Kasumi-1 (cell line): Measurements from ENCODE around the gene PIGL.
"Not testable (repeated sequence)": the region's sequence is repeated elsewhere in the genome, so short reads cannot be mapped to it uniquely, and the experiment has no call there.

Experiments
- DNase-seq, 2 experiments: peaks; one replicate each; lab custom pipeline; 2025; lab: John Stamatoyannopoulos, UW

Gene PIGL

DNA sequence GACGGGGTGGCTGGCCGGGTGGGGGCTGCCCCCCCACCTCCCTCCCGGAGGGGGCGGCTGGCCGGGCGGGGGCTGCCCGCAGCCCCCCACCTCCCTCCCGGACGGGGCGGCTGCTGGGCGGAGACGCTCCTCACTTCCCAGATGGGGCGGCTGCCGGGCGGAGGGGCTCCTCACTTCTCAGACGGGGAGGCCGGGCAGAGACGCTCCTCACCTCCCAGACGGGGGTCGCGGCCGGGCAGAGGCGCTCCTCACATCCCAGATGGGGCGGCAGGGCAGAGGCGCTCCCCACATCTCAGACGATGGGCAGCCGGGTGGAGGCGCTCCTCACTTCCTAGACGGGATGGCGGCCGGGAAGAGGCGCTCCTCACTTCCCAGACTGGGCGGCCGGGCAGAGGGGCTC lies 95.1 kb downstream of the PIGL start:
- not testable (repeated sequence) for DNase-seq

DNA sequence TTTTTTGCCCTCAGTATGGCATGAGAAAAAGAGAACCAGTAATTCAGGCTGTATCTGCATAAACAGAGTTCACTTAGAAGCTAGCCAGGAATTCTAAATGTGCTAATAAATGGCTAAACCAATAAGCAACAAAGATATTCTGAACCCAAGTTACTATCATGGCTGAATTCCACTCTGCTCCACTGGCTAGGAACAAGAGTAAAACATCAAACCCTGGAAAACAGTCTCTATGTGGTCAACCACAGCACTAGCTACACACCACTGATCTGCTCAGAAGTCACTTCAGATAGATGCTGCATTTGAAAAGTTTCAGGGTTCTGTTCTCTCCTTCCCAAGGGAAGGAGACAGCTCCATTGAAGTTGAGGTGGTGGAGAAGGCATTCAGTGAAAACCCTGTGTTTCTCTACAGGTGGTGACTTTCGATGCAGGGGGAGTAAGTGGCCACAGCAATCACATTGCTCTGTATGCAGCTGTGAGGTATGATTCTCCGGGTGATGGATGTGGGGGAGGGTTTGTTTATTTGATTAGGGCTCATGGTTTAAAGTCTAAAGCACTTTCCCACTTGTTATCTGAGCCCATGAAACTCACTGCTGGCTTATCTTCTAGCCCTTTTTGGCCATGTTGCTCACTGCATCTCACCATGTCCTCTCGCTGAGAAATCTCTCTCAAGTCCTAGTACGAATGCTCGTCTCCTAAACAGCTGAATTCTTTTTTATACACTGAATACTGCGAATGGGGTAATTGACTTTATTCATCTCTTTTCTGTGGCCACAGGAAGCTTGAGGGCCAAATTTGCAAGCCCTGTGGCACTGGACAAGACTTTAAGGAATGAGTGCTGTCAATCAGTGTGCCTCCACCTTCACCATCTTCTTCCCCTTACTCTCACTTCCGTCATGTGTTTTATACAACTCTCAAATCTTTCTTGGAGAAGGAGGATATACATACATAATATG lies 96.4 kb downstream of the PIGL start:
- DNase-seq: no peak

DNA sequence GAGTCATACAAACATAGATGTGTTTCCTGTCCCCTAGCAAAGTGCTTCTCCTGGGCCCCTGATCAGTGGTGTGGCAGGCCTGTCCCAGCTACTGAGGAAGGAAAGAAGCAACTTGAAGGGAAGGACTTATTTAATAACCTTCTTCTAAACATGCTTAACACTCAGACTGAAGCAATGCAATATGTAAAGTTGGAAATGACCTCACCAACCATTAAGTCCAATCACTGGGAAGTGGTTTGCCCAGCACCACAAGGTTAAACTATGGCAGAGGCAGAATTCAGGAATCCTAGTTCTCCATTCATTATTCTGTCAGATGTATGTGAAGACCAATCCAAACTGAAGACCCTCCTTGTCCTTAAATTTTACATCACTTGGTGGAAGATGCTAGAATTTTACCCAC lies 97.2 kb downstream of the PIGL start:
- DNase-seq: no peak

DNA sequence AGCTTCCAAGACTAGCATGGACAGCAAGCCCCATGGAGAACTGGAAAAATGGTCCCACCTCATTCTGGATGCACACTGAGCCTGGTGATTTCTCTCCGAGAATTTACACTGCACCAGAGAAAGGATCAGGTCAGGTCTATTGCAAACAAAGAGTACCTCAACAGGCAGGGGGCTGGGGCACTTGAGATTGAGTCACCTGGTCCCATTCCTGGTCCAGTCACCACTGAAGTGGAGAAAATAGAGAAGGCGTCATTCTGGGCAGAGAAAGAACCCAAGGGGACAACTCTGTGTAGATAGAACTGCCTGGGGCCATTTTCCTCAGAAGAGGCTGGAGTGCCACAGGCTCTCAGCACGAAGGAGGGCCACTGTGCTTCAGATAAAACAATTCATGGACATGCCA lies 97.8 kb downstream of the PIGL start:
- no peak for DNase-seq

DNA sequence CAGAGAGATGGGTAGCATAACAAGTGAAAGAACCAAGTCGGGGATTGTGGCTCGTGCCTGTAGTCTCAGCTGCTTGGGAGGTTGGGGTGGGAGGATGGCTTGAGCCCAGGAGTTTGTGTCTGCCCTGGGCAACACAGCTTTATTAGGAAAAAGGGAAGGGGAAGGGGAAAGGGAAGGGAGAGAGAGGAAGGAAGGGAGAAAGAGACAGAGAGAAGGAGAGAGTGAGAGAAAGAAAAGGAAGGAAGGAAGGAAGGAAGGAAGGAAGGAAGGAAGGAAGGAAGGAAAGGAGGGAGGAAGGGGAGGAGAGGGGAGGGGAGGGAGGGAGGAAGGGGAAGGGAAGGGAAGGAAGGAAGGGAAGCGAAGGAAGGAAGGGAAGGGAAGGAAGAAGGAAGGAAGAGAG lies 103.0 kb downstream of the PIGL start:
- DNase-seq: no peak

- no peak for DNase-seq
Observed at GRCh38 chr17:16322636-16323035, 105.6 kb downstream of the PIGL start.

DNA sequence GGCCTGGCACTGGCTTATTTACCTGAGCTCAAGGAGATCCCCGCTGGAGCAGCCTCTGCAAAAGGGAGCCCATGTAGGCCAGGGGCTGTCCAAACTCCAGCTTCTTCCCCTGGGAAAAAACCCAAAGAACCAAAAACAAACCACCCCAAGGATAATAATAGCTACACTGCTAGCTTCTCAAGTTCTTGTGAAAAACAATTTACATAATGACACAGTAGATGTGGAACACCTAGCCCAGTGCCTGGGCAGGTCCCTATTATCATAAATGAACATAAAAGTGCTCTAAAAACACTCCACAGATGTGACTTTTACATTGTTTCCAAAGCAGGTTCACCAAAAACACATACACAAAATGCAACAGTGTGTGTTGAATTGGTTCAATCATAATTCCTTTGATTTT lies 109.0 kb downstream of the PIGL start:
- DNase-seq: no peak

DNA sequence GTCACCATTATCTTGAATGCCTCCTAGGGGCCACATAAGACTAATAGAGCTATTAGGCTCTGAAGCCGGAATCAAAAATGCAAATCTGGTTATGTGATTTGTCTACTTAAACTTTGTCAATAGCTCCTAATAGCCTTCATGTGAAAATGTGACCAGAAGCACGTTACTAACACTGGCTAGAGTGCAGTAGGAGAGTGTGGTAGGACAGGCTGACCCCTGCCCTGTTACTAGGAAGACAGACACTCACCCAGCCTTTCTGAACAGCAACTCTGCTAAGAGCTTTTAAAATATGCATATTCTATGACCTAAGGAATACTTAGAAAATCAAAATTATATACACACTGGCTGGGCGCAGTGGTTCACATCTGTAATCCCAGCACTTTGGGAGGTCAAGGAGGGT lies 110.0 kb downstream of the PIGL start:
- DNase-seq: no peak

GRCh38 chr17:16328997-16329396 lies 112.0 kb downstream of the PIGL start:
- DNase-seq: no peak

DNA sequence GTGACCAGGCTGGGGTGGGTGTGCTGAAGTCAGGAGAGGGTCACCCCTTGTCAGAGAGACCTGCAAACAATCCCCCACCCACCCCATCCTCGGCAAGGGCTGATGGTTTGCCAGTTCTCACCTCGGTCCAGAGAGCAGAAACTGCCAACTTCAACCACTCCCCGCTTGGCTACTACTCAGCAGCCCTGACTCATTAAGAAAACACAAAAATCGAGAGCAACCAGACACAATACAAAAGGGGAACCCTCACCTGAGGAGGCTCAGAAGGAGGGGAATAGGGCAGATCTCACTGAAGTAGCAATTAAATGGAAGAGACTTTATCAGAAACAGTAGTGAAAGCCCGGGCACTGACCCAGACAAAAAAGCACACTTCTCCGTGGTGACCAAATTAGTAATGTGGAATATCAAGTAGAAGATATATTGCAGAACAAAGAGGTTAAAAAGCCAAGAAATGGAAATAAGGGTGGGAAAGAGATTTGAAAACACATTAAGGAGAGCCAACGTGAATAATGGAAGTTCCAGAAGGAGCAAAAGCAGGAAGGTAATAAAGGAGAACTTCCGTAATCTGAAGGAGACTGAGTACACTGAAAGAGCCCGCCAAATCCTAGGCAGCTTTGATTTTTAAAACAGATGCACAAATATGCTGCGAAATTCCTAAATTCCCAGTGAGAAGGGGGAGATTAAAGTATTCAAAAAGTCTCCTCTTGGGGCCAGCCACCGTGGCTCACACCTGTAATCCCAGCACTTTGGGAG lies 112.7 kb downstream of the PIGL start:
- DNase-seq: no peak

DNA sequence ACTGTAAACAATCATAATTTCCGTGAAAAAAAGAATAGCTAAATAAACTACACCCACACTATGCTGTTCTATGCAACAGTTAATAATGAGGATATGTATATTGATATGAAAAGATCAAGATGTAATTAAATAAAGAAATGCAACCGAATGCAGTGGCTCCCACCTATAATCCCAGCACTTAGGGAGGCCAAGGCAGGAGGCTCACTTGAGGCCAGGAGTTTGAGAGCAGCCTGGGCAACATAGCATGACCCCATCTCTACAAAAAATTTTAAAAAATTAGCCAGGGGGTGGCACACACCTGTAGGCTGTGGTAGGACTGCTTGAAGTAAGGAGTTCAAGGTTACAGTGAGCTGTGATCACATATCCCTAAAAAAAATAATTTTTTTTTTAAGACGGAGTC lies 121.4 kb downstream of the PIGL start:
- no peak for DNase-seq

DNA sequence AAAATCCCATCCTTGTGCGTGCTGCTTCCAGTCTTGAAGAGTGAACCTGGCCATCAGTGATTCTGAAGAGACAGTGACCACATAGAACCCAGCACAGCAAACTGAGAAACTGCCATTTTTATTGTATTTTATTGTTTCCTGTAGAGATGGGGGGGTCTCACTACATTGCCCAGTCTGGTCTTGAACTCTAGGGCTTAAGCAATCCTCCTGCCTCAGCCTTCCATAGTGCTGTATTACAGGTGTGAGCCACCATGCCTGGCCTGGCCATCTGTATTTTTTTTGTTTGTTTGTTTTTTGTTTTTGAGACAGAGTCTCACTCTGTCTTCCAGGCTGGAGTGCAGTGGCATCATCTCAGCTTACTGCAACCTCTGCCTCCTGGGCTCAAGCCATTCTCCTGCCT lies 122.4 kb downstream of the PIGL start:
- DNase-seq: no peak

DNA sequence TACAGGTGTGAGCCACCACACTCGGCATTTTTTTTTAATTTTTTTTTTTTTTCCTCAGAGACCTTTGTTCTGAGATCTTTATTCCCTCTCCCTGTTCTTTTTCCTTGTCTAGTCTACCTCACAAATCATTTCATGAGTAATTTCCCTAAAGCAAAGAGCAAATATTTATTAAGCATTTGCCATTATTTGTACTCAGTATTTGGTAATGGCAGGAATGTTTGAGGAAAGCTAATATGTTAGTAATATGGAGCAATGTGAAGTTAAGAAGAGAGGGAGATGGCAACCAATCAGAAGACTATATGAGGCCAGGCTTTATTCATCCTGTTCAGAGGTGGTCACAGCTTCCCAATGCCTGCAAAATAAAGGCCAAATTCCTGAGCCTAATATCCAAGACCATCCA lies 122.9 kb downstream of the PIGL start:
- DNase-seq: no peak

DNA sequence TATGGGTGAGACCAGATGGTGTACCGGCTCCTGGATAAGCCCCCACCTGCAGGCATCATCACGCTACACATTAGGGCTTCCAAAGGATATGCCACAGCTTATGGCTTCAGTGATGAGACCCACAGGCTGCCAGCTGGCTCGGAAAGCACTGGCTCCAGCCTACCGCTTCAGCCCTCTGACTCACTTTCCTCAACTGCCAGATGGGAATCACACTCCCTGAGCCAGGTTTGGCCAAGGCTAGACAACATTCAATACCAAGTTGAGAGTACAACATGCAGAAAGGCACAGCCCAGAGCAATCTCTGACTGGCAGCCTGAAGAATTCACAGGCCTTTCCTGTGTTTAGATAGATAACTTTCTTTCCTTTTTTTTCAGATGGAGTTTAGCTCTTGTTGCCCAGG lies 126.0 kb downstream of the PIGL start:
- DNase-seq: no peak

GRCh38 chr17:16343569-16343968 lies 126.6 kb downstream of the PIGL start:
- DNase-seq: no peak

DNA sequence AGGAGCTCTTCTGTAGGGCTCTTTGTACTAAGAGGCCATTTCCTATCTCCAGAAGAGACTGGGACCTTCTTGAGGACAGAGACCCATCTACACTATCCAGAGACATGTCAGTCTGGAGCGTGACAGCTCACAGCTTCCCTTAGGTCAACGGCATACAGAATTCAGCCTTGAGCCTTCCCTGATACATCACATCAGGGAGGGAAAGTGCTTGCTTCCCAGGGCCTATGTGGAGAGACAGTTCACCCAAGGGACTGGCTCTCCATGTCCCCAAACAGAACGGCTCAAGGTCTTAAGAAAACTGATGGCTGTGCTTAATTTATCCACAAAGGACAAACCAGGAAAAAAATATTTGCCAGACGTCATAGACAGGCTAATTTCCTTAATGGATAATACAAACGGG lies 128.6 kb downstream of the PIGL start:
- no peak for DNase-seq

- DNase-seq: no peak
Observed at GRCh38 chr17:16346721-16347271, 129.8 kb downstream of the PIGL start.

DNA sequence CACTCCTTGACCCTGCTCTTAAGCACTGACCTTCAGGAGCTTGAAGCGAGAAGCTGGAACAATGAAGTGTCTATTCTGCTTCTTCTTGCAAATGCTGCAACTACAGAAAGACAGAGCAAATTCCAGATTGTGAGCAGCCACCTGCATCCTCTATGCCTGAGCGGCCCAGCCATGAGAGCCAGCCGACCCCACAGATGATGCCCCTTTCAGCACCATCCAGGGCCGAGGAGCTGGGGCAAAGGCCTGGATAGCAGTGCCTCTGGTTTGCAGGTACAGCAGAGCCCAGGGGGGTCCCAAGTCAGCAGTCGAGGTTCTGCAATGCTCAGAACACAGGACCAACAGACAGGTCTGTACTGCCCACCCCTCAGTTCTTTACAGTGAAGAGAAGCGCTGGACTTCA lies 131.6 kb downstream of the PIGL start:
- DNase-seq: no peak

DNA sequence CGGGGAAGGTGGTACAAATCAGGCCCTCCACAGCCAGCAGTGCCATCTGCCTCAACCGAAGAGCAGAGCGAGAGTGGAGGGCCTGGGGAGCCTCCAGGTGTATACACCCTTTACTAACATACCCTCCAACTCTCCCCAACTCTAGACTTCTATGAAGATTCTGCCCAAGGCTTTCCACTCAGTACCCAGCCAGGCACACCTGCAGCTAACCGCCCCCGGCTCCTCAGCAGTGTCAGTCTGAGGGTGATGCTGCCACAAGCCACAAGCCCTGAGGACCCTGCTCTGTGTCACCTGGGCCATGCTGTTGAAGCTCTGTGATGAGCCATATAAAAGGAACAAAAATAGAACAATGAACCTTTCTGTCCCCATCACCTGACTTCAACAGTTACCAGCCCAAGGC lies 132.4 kb downstream of the PIGL start:
- DNase-seq: no peak

GRCh38 chr17:16351831-16352230 lies 134.8 kb downstream of the PIGL start:
- no peak for DNase-seq

DNA sequence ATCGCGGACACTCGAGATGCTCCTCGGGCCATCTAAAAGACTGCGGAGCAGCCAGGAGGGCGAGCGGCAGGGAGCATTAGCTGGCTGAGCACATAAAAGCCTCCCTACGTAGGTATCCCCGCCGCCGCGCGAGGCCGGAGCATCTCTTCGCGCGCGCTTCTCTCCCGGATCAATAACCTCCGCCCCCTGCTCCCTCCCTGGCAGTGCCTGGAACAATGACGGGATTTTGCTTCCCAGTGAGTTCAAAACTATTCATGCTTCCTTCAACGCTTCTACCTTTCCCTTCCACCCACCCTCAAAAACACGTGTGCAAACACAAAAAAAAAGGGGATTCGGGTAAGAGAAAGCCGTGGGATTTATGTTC lies 135.3 kb downstream of the PIGL start:
- peak in 1 of 2 experiments; percentile 5 for DNase-seq

DNA sequence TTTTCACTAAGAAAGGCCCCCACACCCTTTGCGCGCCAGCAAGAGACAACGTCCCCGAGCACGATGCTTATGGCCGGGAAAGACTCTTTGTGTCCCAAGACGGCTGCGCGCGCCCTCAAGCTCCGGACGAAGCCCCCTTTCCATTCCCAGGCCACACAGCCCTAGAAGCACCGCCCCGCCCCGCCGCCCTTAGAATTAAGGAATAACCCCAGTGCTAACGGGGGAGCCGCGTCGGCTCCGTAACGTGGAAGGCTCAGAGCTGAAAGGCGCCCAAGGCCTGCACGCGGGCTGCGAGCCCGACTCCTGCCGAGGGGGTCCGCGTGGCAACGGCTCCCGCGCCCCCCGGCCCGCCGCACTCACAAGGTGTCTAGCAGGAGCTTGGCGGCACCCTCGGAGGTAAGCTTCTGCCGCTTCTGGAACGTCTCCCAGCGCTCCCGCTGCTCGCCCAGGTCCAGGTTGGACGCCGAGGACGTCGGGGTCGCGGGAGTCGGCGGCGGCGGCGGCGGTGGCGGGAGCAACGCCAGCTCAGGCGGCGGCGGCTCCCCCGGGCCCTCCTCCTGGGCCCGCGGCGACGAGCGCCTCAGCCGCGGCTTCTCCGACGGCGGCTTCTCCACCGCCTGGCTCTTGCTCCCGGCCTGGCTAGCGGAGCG lies 135.8 kb downstream of the PIGL start:
- DNase-seq: peak in 1 of 2 experiments; percentile 5
